Left cardiac atrium (tissue), 4 donors: Measurements from ENCODE around the gene RBSN. TPM values are rescaled to one million over a fixed set of nuclear protein-coding genes. Genes with fewer than 3 reads are reported as not detected.

Experiments used
- ATAC-seq, 2 donors: fragments of 200-7000 bp; cut with Tn5 transposase; one replicate each; pipeline ENCODE4 v1.9.1; 2020; ENCODE audit warnings: mild to moderate bottlenecking in 2 of 2, moderate library complexity in 2 of 2
- DNase-seq: peaks from one replicate; pipeline ENCODE4 v3.0.0-alpha.2; 2020
- intact Hi-C, 2 donors: fragments of 100-400 bp; cut with DNase I; formaldehyde crosslinking; loops; one replicate each; pipeline versions ENCODE4 v1.14.1 to v1.15.1; 2022 to 2023
- total RNA-seq, 2 donors: library from RNA; stranded (reverse); fragmentation: NEBNext Ultra II Directional; extraction: Animal tissue kit (Norgen Biotek cat#: 25700); gene quantifications; one replicate each; pipeline ENCODE4 v1.2.1, GENCODE V29; 2021
- donor health status: DM: no; HTN: yes; CAD: no.
- donor health status: DM: no; HTN: yes; CAD: no; lungs with severe emphysema.
- donor health status: DM: yes; HTN: yes; CAD: no.
- donor health status: Dilated cardiomyopathy.

The RBSN gene
- total RNA-seq, 2 donors from 2014 or later, result 18.7 to 20.8 TPM

- DNase-seq (no peak), ATAC-seq (no peak)
- intact Hi-C loops, result no loop called here
These were observed 57.0 kb downstream of the RBSN start for GRCh38 chr3:15041950-15042349.

- intact Hi-C loops, result no loop called here
- peak in 1 of 2 donors; percentile 82 for ATAC-seq
These were observed 58.1 kb downstream of the RBSN start for GRCh38 chr3:15040844-15041243.

GRCh38 chr3:15038306-15038705, 60.6 kb downstream of the RBSN start:
- intact Hi-C loops, result no loop called here
- no peak for ATAC-seq
- no peak for DNase-seq

More at GRCh38 chr3:15040844-15041243, 58.1 kb downstream of the RBSN start:
- no peak for DNase-seq

- intact Hi-C loops, result no loop called here
- no peak for ATAC-seq
- no peak for DNase-seq
These were observed 65.8 kb downstream of the RBSN start for GRCh38 chr3:15033103-15033502.

- no peak for DNase-seq
- ATAC-seq, result no peak
- intact Hi-C loops, result no loop called here
These were observed 66.3 kb downstream of the RBSN start for GRCh38 chr3:15032650-15033049.

GRCh38 chr3:15029625-15030024, 69.3 kb downstream of the RBSN start:
- ATAC-seq (no peak), DNase-seq (no peak)
- intact Hi-C loops, result no loop called here

- ATAC-seq (no peak), DNase-seq (no peak)
- intact Hi-C loops, result no loop called here
These were observed 75.2 kb downstream of the RBSN start for GRCh38 chr3:15023719-15024118.

- intact Hi-C loops, result no loop called here
- ATAC-seq, result peak; percentile 61 to 94
- no peak for DNase-seq
These were observed 75.7 kb downstream of the RBSN start for GRCh38 chr3:15023249-15023648.

Other genes with a start within 250 kb of the RBSN start
- gene NR2C2, start 151.6 kb downstream of the RBSN start, total RNA-seq, result 10 to 100 TPM; 28.5 to 29.1 TPM
- 10 to 100 TPM; 88.1 to 88.4 TPM for gene MRPS25, start 33.8 kb downstream of the RBSN start, total RNA-seq
- 10 to 100 TPM; 28.4 to 28.9 TPM for gene CAPN7, start 107.1 kb upstream of the RBSN start, total RNA-seq
- 10 to 100 TPM; 21.7 to 24.8 TPM for gene SH3BP5, start 233.4 kb upstream of the RBSN start, total RNA-seq